ENCODE measurements around the gene CCDC185. TPM values are rescaled to one million over a fixed set of nuclear protein-coding genes. Genes with fewer than 3 reads are reported as not detected.

CCDC185 gene
- total and polyA plus RNA-seq, 10 donors = not detected

DNA sequence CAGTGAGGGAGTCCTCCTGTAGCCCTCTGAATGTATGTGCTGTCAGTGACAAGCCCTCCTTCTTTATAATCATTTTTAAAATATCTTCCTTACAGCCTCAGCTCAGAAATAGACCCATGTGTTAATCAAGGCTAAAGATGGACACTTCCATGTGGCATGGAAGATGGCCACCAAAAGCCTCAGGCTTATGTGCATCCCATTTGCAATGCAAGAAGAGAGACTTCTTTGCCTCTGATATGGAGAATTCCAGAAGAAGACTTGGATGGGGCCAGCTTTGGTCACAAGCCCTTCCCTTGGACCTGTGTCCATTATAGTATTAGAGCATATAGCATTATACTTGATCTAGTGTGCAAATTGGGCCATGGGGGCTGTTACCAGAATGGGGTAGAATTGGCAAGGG lies 18.5 kb downstream of the CCDC185 start:
- no peak for DNase-seq
- Histone ChIP-seq H3K4me3 (no peak overlapping the region), H3K36me3 (no peaks in the 10 kb centered on the region), H3K9me3 (no peaks in the 10 kb centered on the region), H3K27ac (no peak overlapping the region), H3K27me3 (replicated peaks in 1 of 7) (no peaks in the 10 kb centered on the region), H3K4me1 (no peaks in the 10 kb centered on the region)
- intact Hi-C loops (cut with DNase I; ENCODE audit: low total_unique reads) = no loop called here
- TF ChIP-seq, protein P1, sequence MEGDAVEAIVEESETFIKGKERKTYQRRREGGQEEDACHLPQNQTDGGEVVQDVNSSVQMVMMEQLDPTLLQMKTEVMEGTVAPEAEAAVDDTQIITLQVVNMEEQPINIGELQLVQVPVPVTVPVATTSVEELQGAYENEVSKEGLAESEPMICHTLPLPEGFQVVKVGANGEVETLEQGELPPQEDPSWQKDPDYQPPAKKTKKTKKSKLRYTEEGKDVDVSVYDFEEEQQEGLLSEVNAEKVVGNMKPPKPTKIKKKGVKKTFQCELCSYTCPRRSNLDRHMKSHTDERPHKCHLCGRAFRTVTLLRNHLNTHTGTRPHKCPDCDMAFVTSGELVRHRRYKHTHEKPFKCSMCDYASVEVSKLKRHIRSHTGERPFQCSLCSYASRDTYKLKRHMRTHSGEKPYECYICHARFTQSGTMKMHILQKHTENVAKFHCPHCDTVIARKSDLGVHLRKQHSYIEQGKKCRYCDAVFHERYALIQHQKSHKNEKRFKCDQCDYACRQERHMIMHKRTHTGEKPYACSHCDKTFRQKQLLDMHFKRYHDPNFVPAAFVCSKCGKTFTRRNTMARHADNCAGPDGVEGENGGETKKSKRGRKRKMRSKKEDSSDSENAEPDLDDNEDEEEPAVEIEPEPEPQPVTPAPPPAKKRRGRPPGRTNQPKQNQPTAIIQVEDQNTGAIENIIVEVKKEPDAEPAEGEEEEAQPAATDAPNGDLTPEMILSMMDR (IDR thresholded peaks at IDR 0.05 in 8 of 11, conservative IDR thresholded peaks at IDR 0.05 in 3 of 11) = no peak
- TF ChIP-seq POLR2A (IDR thresholded peaks at IDR 0.05) (no peak), POLR2AphosphoS5 (IDR thresholded peaks at IDR 0.05) (no peak)

DNA sequence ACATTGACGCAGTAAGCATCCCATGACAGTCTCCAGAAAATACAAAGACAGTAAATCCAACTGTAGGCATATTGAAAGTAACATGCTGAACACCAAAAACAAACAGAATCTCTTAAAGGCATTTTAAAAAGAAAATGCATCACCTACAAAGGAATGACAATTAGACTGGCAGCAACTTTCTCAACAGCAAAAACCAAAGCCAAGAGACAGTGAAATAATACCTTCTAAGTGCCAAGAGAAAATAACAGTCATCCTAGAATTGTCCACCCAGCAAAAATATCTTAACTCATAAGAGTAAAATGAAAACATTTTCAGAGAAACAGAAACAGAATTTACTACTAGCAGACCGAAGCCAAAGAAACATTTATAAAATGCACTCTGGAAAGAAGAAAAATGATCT lies 20.0 kb downstream of the CCDC185 start:
- intact Hi-C loops (cut with DNase I; ENCODE audit: low total_unique reads) = no loop called here
- H3K9me3 ChIP-seq = no peaks in the 10 kb centered on the region
- H3K36me3 ChIP-seq = no peaks in the 10 kb centered on the region
- TF ChIP-seq POLR2AphosphoS5 (IDR thresholded peaks at IDR 0.05) (no peak), POLR2A (IDR thresholded peaks at IDR 0.05) (no peak)
- TF ChIP-seq, protein P1 (IDR thresholded peaks at IDR 0.05 in 8 of 11, conservative IDR thresholded peaks at IDR 0.05 in 3 of 11) = no peak
- 79 to 88% (median 86%) methylated on average over 2 of the region's 2 CpGs for whole genome bisulfite sequencing, 5 donors
- H3K27ac ChIP-seq = no peak overlapping the region
- DNase-seq = no peak
- H3K27me3 ChIP-seq (replicated peaks in 1 of 7) = no peaks in the 10 kb centered on the region
- no peak overlapping the region for H3K4me3 ChIP-seq
- no peaks in the 10 kb centered on the region for H3K4me1 ChIP-seq

DNA sequence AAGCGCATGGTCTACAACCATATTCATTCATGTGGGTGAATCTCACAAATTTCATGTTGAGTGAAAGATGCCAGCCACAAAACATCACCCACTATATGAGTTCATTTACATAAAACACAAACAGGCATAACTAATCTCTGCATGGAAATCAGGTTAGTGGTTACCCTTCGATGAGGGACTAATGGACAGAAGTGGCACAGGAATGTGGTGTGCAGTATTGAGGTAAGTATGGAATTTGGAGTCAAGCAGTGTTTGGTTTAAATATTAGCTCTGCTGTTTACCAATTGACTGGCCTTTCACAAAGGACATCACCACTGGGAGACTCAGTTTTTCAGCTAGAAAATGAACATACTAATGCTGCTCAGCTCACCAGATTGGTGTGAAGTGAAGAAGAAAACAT lies 24.2 kb downstream of the CCDC185 start:
- Histone ChIP-seq H3K9me3 (no peaks in the 10 kb centered on the region), H3K27ac (no peak overlapping the region), H3K36me3 (no peaks in the 10 kb centered on the region), H3K4me1 (no peaks in the 10 kb centered on the region), H3K27me3 (replicated peaks in 1 of 7) (no peaks in the 10 kb centered on the region), H3K4me3 (no peak overlapping the region)
- intact Hi-C loops (cut with DNase I; ENCODE audit: low total_unique reads) = no loop called here
- no peak for DNase-seq
- 47 to 50% (median 49%) methylated on average over 2 of the region's 2 CpGs for WGBS, 5 donors
- TF ChIP-seq POLR2AphosphoS5 (IDR thresholded peaks at IDR 0.05) = no peak
- TF ChIP-seq, protein P1 (IDR thresholded peaks at IDR 0.05 in 8 of 11, conservative IDR thresholded peaks at IDR 0.05 in 3 of 11) = no peak
- no peak for TF ChIP-seq POLR2A (IDR thresholded peaks at IDR 0.05)

DNA sequence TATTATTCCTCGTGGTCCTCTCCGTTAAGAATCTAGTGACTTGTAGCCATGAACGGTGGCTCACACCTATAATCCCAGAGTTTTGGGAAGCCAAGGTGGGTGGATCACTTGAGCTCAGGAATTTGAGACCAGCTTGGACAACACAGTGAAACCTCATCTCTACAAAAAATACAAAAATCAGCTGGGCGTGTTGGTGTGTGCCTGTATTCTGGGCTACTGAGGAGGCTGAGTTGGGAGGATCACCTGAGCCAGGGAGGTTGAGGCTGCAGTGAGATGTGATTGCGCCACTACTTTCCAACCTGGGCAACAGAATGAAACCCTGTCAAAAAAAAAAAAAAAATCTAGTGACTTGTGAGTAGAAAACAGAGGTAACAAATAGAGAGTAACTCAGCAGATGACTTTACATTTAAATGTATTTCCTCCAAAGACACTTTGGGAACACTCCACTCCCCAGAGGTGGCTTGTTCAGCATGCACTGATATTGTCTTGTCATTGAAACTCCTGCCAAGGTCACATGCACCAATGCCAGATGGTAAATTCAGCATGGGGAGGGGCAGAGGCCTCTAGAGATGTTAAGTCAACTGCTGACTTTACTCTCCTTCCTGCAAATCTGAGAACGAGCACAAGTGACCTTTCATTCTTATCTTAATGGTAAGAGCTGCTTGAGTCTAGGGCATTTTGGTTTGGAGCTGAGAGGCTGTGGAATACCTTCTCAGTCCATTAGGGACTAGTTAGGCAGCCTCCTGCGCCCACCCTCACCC lies 24.9 kb downstream of the CCDC185 start:
- WGBS, 5 donors = 69 to 81% (median 78%) methylated on average over 7 of the region's 7 CpGs
- no peak overlapping the region for H3K27ac ChIP-seq
- intact Hi-C loops (cut with DNase I; ENCODE audit: low total_unique reads) = no loop called here
- H3K9me3 ChIP-seq = no peaks in the 10 kb centered on the region
- TF ChIP-seq POLR2AphosphoS5 (IDR thresholded peaks at IDR 0.05) (no peak), POLR2A (IDR thresholded peaks at IDR 0.05) (no peak)
- TF ChIP-seq, protein P1 (IDR thresholded peaks at IDR 0.05 in 8 of 11, conservative IDR thresholded peaks at IDR 0.05 in 3 of 11) = no peak
- no peak for DNase-seq
- no peaks in the 10 kb centered on the region for H3K36me3 ChIP-seq
- H3K27me3 ChIP-seq (replicated peaks in 1 of 7) = no peaks in the 10 kb centered on the region
- no peak overlapping the region for H3K4me3 ChIP-seq
- H3K4me1 ChIP-seq = no peaks in the 10 kb centered on the region
